ENCODE data around the gene IRX4.

IRX4 gene

DNA sequence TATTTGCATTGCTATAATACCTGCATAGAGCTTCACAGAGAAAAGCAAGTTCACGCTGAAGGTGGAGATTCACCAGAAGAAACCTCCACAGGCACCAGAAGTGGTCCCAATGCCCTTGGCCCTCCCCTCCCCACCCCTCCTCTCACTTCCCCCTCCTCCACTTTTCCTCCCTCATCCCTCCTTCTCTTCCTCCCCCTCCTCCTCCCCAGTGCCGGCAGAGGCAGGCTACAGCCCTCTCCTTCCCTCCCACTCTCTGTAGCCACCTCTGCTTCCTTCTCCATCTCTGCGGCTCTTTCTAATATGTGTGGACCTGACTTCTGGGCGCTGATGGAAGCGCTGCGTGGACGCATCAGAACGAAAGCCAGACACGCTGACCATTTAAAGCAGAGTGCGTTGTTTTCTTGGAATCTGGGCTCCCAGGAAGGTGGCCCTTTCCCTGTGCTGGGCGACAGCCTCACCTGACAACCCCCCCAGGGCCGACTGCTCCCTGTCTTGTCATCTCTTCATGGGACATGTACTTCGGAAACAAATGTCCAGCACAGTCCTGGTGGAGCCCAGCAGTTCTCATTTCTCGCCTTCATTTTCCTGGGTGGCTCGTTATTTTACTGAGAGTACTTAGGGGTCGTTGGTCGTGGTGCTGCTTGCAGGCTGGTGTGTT lies 52.0 kb downstream of the IRX4 start:
- Histone ChIP-seq H3K4me1 (ENCODE audit: low read depth, poor library complexity, severe bottlenecking) (no peaks in the 10 kb centered on the region), H3K36me3 (ENCODE audit: insufficient read depth) (no peaks in the 10 kb centered on the region), H3K4me3 (IDR thresholded peaks at IDR 0.05; ENCODE audit: insufficient read depth, low read depth, low read length) (no peak overlapping the region), H3K79me2 (ENCODE audit: insufficient read depth, low read depth) (no peaks in the 10 kb centered on the region), H3K4me2 (no peak overlapping the region), H3K27me3 (ENCODE audit: insufficient read depth, low read depth) (no peaks in the 10 kb centered on the region; the same call in 1 of the 2 replicates), H3K27ac (no peak overlapping the region), H3K9ac (no peak overlapping the region), H2AFZ (ENCODE audit: low read depth) (no peak overlapping the region), H4K20me1 (ENCODE audit: insufficient read depth) (no peaks in the 10 kb centered on the region)
- TF ChIP-seq, protein P1, sequence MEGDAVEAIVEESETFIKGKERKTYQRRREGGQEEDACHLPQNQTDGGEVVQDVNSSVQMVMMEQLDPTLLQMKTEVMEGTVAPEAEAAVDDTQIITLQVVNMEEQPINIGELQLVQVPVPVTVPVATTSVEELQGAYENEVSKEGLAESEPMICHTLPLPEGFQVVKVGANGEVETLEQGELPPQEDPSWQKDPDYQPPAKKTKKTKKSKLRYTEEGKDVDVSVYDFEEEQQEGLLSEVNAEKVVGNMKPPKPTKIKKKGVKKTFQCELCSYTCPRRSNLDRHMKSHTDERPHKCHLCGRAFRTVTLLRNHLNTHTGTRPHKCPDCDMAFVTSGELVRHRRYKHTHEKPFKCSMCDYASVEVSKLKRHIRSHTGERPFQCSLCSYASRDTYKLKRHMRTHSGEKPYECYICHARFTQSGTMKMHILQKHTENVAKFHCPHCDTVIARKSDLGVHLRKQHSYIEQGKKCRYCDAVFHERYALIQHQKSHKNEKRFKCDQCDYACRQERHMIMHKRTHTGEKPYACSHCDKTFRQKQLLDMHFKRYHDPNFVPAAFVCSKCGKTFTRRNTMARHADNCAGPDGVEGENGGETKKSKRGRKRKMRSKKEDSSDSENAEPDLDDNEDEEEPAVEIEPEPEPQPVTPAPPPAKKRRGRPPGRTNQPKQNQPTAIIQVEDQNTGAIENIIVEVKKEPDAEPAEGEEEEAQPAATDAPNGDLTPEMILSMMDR (conservative IDR thresholded peaks at IDR 0.05; ENCODE audit: low read depth, low read length) = no peak

DNA sequence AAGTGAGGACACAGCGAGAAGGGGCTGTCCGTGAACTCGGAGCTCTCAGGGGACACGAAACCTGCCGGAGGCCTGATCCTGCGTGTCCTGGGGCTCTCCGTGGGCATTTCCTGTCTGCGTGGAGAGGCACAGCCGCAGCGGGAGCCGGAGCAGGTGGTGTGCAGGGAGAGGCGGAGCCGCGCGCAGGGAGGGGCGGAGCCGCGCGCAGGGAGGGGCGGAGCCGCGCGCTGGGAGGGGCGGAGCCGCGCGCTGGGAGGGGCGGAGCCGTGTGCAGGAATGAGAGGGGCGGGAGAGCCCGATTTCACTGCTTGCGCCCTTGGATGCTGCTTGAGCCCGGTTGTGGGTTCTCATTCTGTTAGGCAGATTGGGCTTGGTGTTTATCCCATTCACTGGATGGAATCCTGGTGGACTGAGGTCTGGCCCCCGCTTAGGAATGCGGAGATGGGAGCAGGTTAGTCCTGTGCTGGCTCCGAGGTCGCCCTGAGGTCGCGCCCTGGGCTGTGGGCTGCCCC lies 54.8 kb downstream of the IRX4 start:
- no peak overlapping the region for H3K9ac ChIP-seq
- no peak overlapping the region for H3K4me3 ChIP-seq (IDR thresholded peaks at IDR 0.05; ENCODE audit: insufficient read depth, low read depth, low read length)
- no peaks in the 10 kb centered on the region for H3K27me3 ChIP-seq (ENCODE audit: insufficient read depth, low read depth)
- TF ChIP-seq, protein P1 (conservative IDR thresholded peaks at IDR 0.05; ENCODE audit: low read depth, low read length) = no peak
- H2AFZ ChIP-seq (ENCODE audit: low read depth) = no peak overlapping the region
- H3K27ac ChIP-seq = no peak overlapping the region
- H3K36me3 ChIP-seq (ENCODE audit: insufficient read depth) = no peaks in the 10 kb centered on the region
- no peak overlapping the region for H3K4me2 ChIP-seq
- no peaks in the 10 kb centered on the region for H3K4me1 ChIP-seq (ENCODE audit: low read depth, poor library complexity, severe bottlenecking)
- no peaks in the 10 kb centered on the region for H3K79me2 ChIP-seq (ENCODE audit: insufficient read depth, low read depth)
- no peaks in the 10 kb centered on the region for H4K20me1 ChIP-seq (ENCODE audit: insufficient read depth)

Data from KMS-11 (cell line).